ENCODE results near the gene GOPC.

GOPC gene

GRCh38 chr6:117512987-117513573, 89.2 kb downstream of the GOPC start:
- no peak for DNase-seq

GRCh38 chr6:117512056-117512828, 90.1 kb downstream of the GOPC start:
- no peak for DNase-seq

All from activated CD4-positive, alpha-beta T cell treated with anti-CD3 and anti-CD28 coated beads, Interleukin-2, amount 50 U/mL, for 1 hour (primary cell).